RCC 7860 (cell line): ENCODE data around the gene DDHD1.
A peak's percentile ranks its signal among the peaks of the same experiment; 100 is the strongest.
"Not testable (repeated sequence)": the region's sequence is repeated elsewhere in the genome, so short reads cannot be mapped to it uniquely, and the experiment has no call there.

Source experiments
- DNase-seq: peaks from one replicate; pipeline ENCODE4 v3.0.0-alpha.2; 2015; ENCODE audit warnings: low spot score
- FAIRE-seq: peaks from 2 replicates; lab custom pipeline; 2012; peaks lifted over from hg19 to GRCh38; lab: Jason Lieb, UNC

The DDHD1 gene

GRCh38 chr14:53152887-53153701, at the start of gene DDHD1:
Gene DDHD1, minus strand, starts transcription at chr14:53153323. Its CDS starts 225 bp downstream, at chr14:53153098.
- FAIRE-seq = no peak
- peak; percentile 22 for DNase-seq

GRCh38 chr14:53195949-53196348, 42.8 kb upstream of the DDHD1 start:
- FAIRE-seq (no peak), DNase-seq (no peak)

GRCh38 chr14:53193193-53193592, 40.1 kb upstream of the DDHD1 start:
- no peak for FAIRE-seq
- no peak for DNase-seq

- no peak for FAIRE-seq
- DNase-seq = no peak
Observed at GRCh38 chr14:53192052-53192760, 39.1 kb upstream of the DDHD1 start.

GRCh38 chr14:53190938-53191337, 37.8 kb upstream of the DDHD1 start:
- FAIRE-seq (no peak), DNase-seq (no peak)

GRCh38 chr14:53187921-53188463, 34.9 kb upstream of the DDHD1 start:
- FAIRE-seq (no peak), DNase-seq (no peak)

GRCh38 chr14:53186532-53186931, 33.4 kb upstream of the DDHD1 start:
- no peak for FAIRE-seq
- no peak for DNase-seq

- FAIRE-seq (no peak), DNase-seq (no peak)
Observed at GRCh38 chr14:53183611-53184010, 30.5 kb upstream of the DDHD1 start.

GRCh38 chr14:53183056-53183455, 29.9 kb upstream of the DDHD1 start:
- DNase-seq = no peak
- FAIRE-seq = no peak

- DNase-seq, FAIRE-seq: not testable (repeated sequence)
Observed at GRCh38 chr14:53181463-53182081, 28.4 kb upstream of the DDHD1 start.

GRCh38 chr14:53180272-53181221, 27.4 kb upstream of the DDHD1 start:
- FAIRE-seq (no peak), DNase-seq (no peak)

- not testable (repeated sequence) for DNase-seq, FAIRE-seq
Observed at GRCh38 chr14:53179486-53180005, 26.4 kb upstream of the DDHD1 start.

GRCh38 chr14:53175375-53175774, 22.3 kb upstream of the DDHD1 start:
- DNase-seq (no peak), FAIRE-seq (no peak)

GRCh38 chr14:53174918-53175317, 21.8 kb upstream of the DDHD1 start:
- no peak for FAIRE-seq

GRCh38 chr14:53168786-53169185, 15.7 kb upstream of the DDHD1 start:
- FAIRE-seq (no peak), DNase-seq (no peak)

More at GRCh38 chr14:53174918-53175317, 21.8 kb upstream of the DDHD1 start:
- no peak for DNase-seq

GRCh38 chr14:53167602-53168328, 14.6 kb upstream of the DDHD1 start:
- FAIRE-seq (no peak), DNase-seq (no peak)

GRCh38 chr14:53161758-53162435, 8.8 kb upstream of the DDHD1 start:
- DNase-seq = no peak
- no peak for FAIRE-seq

- FAIRE-seq (no peak), DNase-seq (no peak)
Observed at GRCh38 chr14:53156238-53156637, 3.1 kb upstream of the DDHD1 start.

- DNase-seq = no peak
- FAIRE-seq = no peak
Observed at GRCh38 chr14:53153702-53154112, 584 bp upstream of the DDHD1 start.
